GM19324 (cell line): ENCODE results near the gene TCP11.
"Not testable (repeated sequence)": the region's sequence is repeated elsewhere in the genome, so short reads cannot be mapped to it uniquely, and the experiment has no call there.

Experiments used
- ATAC-seq: cut with Tn5 transposase; IDR thresholded peaks from one replicate; pipeline ENCODE4 v1.9.1; 2021; ENCODE audit warnings: mild to moderate bottlenecking, moderate library complexity; ENCODE audit not compliant: unreplicated experiment, low FRiP score

TCP11 gene

GRCh38 chr6:35148167-35148741 is 7.1 kb upstream of the TCP11 start:
- ATAC-seq = no peak

- no peak for ATAC-seq
These were observed 6.3 kb upstream of the TCP11 start for GRCh38 chr6:35147486-35147885.

- no peak for ATAC-seq
These were observed 5.9 kb upstream of the TCP11 start for GRCh38 chr6:35147026-35147425.

- ATAC-seq = no peak
These were observed 5.3 kb upstream of the TCP11 start for GRCh38 chr6:35146453-35146852.

GRCh38 chr6:35145757-35146156 is 4.6 kb upstream of the TCP11 start:
- no peak for ATAC-seq

GRCh38 chr6:35142588-35143569 is 1.7 kb upstream of the TCP11 start:
- ATAC-seq = no peak

GRCh38 chr6:35140639-35141006 is 516 bp downstream of the TCP11 start:
- ATAC-seq = no peak

GRCh38 chr6:35139924-35140638 is 1.1 kb downstream of the TCP11 start:
- no peak for ATAC-seq

- no peak for ATAC-seq
These were observed 1.7 kb downstream of the TCP11 start for GRCh38 chr6:35139470-35139869.

- ATAC-seq = not testable (repeated sequence)
These were observed 2.9 kb downstream of the TCP11 start for GRCh38 chr6:35138191-35138590.

- ATAC-seq = no peak
These were observed 5.0 kb downstream of the TCP11 start for GRCh38 chr6:35136185-35136584.

GRCh38 chr6:35128496-35128895 is 12.6 kb downstream of the TCP11 start:
- no peak for ATAC-seq

GRCh38 chr6:35128042-35128441 is 13.1 kb downstream of the TCP11 start:
- ATAC-seq = no peak

GRCh38 chr6:35124356-35124755 is 16.8 kb downstream of the TCP11 start:
- ATAC-seq = no peak

GRCh38 chr6:35120746-35121145 is 20.4 kb downstream of the TCP11 start:
- no peak for ATAC-seq

- no peak for ATAC-seq
These were observed 32.7 kb downstream of the TCP11 start for GRCh38 chr6:35108309-35108885.

GRCh38 chr6:35107761-35108160 is 33.4 kb downstream of the TCP11 start:
- ATAC-seq = not testable (repeated sequence)

- not testable (repeated sequence) for ATAC-seq
These were observed 33.9 kb downstream of the TCP11 start for GRCh38 chr6:35107208-35107607.

GRCh38 chr6:35106061-35106460 is 35.1 kb downstream of the TCP11 start:
- not testable (repeated sequence) for ATAC-seq

- no peak for ATAC-seq
These were observed 36.1 kb downstream of the TCP11 start for GRCh38 chr6:35105078-35105477.

- ATAC-seq = no peak
These were observed 42.0 kb downstream of the TCP11 start for GRCh38 chr6:35099116-35099515.
